Uterus (tissue), 4 donors: ENCODE results near the gene KLHL40. TPM values are rescaled to one million over a fixed set of nuclear protein-coding genes. Genes with fewer than 3 reads are reported as not detected.

Experiments
- DNase-seq, 2 donors: peaks; one replicate each; pipeline ENCODE4 v3.0.0-alpha.2; 2019 to 2020
- H3K27ac ChIP-seq, 2 donors: fragments of 200-600 bp; sonication (generic); 1 replicate in 1 of 2; 2 replicates in 1 of 2; pipeline ENCODE4 v1.5.1; 2016 to 2018
- H3K27me3 ChIP-seq, 2 donors: fragments of 200-600 bp; sonication (generic); one replicate each; pipeline ENCODE4 v1.5.1; 2018 to 2019; ENCODE audit warnings: control low read depth in 1 of 2
- H3K36me3 ChIP-seq, 2 donors: fragments of 200-600 bp; sonication (generic); one replicate each; pipeline ENCODE4 v1.5.1; 2019; ENCODE audit warnings: control low read depth in 1 of 2
- H3K4me1 ChIP-seq, 2 donors: fragments of 200-600 bp; sonication (generic); one replicate each; pipeline ENCODE4 v1.5.1; 2018 to 2019; ENCODE audit warnings: control low read depth in 1 of 2
- H3K4me3 ChIP-seq, 2 donors: fragments of 200-600 bp; sonication (generic); 1 replicate in 1 of 2; 2 replicates in 1 of 2; pipeline ENCODE4 v1.5.1; 2018 to 2019; ENCODE audit warnings: mild to moderate bottlenecking in 1 of 2
- H3K9me3 ChIP-seq, 2 donors: fragments of 200-600 bp; sonication (generic); one replicate each; pipeline ENCODE4 v1.5.1; 2019; ENCODE audit warnings: control low read depth in 1 of 2
- POLR2A ChIP-seq, 2 donors: fragments of 450-650 bp; IDR thresholded peaks; one replicate each; pipeline ENCODE4 v1.6.1; 2016; ENCODE audit warnings: antibody characterized with exemption in 2 of 2, mild to moderate bottlenecking in 1 of 2, moderate library complexity in 1 of 2
- intact Hi-C: fragments of 100-400 bp; cut with DNase I; formaldehyde crosslinking; loops from one replicate; pipeline ENCODE4 v1.15.1; 2023; ENCODE audit warnings: low total_unique reads
- total RNA-seq, 4 donors: library from RNA; depleted of rRNA in 3 of 4; stranded (reverse); fragments of >200 nt in 3 of 4; gene quantifications; one replicate each; pipeline versions ENCODE4 v1.1.0 to v1.2.4, GENCODE V29; 2014 to 2023
- TF ChIP-seq, protein P1 (sequence below), 4 experiments: fragments of 200-600 bp in 2 of 4; fragments of 450-650 bp in 2 of 4; sonication (generic) in 2 of 4; IDR thresholded peaks; one replicate each; pipeline ENCODE4 v1.5.1; 2016 to 2019; ENCODE audit warnings: antibody characterized with exemption in 4 of 4, mild to moderate bottlenecking in 2 of 4, moderate library complexity in 1 of 4
- donor health status: DM: yes; HTN: yes; CAD: no.

KLHL40 gene
- total RNA-seq, 4 donors from 2014 or later = not detected

DNA sequence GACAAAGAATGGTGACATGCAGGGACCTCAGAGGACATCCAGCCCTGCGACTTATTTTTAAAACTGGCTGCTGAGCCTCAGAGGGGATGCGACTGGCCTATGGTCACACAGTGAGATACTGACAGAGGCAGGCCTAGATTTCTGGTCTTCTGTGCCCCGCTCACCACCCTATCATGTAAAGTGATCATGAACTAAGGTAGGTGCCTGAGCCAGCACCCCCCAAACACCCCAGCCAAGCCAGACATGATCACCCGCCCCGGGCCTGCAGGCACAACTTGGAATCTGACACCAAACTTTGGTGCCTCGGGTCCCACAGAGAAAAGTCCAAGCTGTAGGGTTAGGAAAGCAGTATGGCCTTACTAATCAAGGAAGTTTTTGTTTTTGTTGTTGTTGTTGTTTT lies 51.2 kb downstream of the KLHL40 start:
- TF ChIP-seq, protein P1, sequence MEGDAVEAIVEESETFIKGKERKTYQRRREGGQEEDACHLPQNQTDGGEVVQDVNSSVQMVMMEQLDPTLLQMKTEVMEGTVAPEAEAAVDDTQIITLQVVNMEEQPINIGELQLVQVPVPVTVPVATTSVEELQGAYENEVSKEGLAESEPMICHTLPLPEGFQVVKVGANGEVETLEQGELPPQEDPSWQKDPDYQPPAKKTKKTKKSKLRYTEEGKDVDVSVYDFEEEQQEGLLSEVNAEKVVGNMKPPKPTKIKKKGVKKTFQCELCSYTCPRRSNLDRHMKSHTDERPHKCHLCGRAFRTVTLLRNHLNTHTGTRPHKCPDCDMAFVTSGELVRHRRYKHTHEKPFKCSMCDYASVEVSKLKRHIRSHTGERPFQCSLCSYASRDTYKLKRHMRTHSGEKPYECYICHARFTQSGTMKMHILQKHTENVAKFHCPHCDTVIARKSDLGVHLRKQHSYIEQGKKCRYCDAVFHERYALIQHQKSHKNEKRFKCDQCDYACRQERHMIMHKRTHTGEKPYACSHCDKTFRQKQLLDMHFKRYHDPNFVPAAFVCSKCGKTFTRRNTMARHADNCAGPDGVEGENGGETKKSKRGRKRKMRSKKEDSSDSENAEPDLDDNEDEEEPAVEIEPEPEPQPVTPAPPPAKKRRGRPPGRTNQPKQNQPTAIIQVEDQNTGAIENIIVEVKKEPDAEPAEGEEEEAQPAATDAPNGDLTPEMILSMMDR (IDR thresholded peaks at IDR 0.05) = no peak
- no peak for TF ChIP-seq POLR2A (IDR thresholded peaks at IDR 0.05)
- DNase-seq = no peak
- Histone ChIP-seq H3K4me1 (no peaks in the 10 kb centered on the region), H3K27ac (no peak overlapping the region), H3K9me3 (no peaks in the 10 kb centered on the region), H3K36me3 (no peaks in the 10 kb centered on the region), H3K4me3 (no peak overlapping the region), H3K27me3 (no peaks in the 10 kb centered on the region)
- intact Hi-C loops = no loop called here

DNA sequence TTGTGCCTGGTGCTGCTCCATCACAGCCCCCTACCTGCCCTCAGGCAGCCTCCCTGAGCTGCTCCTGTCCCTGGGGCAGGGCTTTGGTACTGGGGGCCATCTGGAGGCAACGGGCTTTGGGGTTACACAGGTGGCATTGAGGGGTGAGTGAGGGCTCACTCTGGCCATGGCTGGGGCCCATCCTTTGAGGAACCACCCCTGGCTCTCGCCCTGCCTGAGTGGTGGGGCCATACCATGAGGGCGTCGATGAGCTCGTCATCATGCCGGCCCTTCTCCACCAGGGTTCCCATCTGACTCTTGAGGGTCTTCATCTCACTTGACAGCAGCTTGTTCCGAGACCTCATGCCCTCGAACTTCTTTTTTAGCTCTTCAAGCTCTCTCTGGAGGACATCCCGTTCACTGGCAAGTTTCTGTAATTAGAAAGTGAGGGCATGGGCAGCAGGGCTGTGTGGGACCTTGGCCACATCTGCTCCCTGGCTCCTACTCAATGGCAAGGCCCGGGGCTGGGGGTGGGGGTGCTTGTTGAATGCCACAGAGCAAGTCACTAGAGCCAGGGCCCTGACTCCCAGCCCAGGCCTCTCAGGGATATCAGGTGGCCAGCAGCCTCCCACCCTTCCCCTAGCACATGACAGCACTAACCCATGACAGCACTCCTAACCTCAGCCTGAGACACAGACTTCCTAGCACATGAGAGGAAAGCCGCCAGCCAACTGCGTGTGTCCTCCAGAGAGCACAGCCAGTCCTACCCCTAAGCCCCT lies 54.2 kb downstream of the KLHL40 start:
- Histone ChIP-seq H3K27me3 (no peaks in the 10 kb centered on the region), H3K36me3 (no peaks in the 10 kb centered on the region), H3K4me3 (no peak overlapping the region), H3K9me3 (no peaks in the 10 kb centered on the region), H3K27ac (no peak overlapping the region), H3K4me1 (no peaks in the 10 kb centered on the region)
- intact Hi-C loops = no loop called here
- TF ChIP-seq, protein P1 (IDR thresholded peaks at IDR 0.05) = no peak
- no peak for TF ChIP-seq POLR2A (IDR thresholded peaks at IDR 0.05)
- no peak for DNase-seq

DNA sequence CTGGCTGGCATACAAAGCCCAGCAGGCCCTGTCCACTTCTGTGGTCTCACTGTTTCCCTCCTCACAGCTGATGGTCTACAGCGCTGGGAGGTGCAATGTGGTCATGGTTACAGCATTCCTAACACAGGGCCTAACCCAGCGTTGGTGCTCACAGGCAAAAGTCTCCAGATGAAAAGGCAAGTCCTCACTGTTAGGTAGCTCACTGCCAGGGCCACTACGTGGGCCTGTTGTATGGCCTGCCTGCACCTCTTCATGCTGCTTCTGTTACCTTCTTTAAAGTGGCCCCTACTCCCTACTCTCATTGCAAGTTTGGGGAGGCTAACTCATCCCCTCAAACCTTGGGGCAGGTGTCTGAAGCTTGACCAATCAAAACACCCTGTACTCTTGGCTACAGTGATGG lies 56.5 kb downstream of the KLHL40 start:
- H3K27ac ChIP-seq = no peak overlapping the region
- no peak for DNase-seq

More for the DNA sequence above, 56.5 kb downstream of the KLHL40 start:
- intact Hi-C loops = no loop called here
- Histone ChIP-seq H3K4me1 (peaks cover 0 to 10% of the 10 kb centered on the region in 2 donors), H3K27me3 (no peaks in the 10 kb centered on the region), H3K4me3 (no peak overlapping the region), H3K9me3 (no peaks in the 10 kb centered on the region), H3K36me3 (no peaks in the 10 kb centered on the region)
- TF ChIP-seq POLR2A (IDR thresholded peaks at IDR 0.05) = no peak
- TF ChIP-seq, protein P1 (IDR thresholded peaks at IDR 0.05) = no peak

Other genes starting within 250 kb of the KLHL40 start
- 1 to 10 TPM in 2 of 4 donors, under 1 TPM in 2; 0.26 to 1.5 (median 0.99) TPM for gene VIPR1, start 182.9 kb upstream of the KLHL40 start, total RNA-seq
- 10 to 100 TPM; 49.7 to 82.6 (median 66.0) TPM for gene SEC22C, start 103.6 kb upstream of the KLHL40 start, total RNA-seq
- 10 to 100 TPM in 3 of 4 donors, 1 to 10 TPM in 1; 7.4 to 20.0 (median 15.7) TPM for gene SS18L2, start 94.7 kb upstream of the KLHL40 start, total RNA-seq
- 100 to 1,000 TPM; 119 to 361 (median 164) TPM for gene NKTR, start 84.9 kb upstream of the KLHL40 start, total RNA-seq
- gene ZBTB47, start 31.8 kb upstream of the KLHL40 start, total RNA-seq = 10 to 100 TPM; 29.1 to 44.7 (median 32.1) TPM
- gene HHATL, start 17.3 kb downstream of the KLHL40 start, total RNA-seq = 1 to 10 TPM in 1 of 4 donors, under 1 TPM in 1, not detected in 2; 0.62 to 1.3 TPM
- 1 to 10 TPM in 2 of 4 donors, not detected in 2; 1.7 to 1.9 TPM for gene CCDC13, start 87.7 kb downstream of the KLHL40 start, total RNA-seq
- 100 to 1,000 TPM in 2 of 4 donors, 10 to 100 TPM in 2; 65.3 to 234 (median 103) TPM for gene HIGD1A, start 119.0 kb downstream of the KLHL40 start, total RNA-seq
- 1 to 10 TPM; 1.5 to 8.7 (median 4.7) TPM for gene ACKR2, start 123.9 kb downstream of the KLHL40 start, total RNA-seq
- not detected for gene CYP8B1, start 190.3 kb downstream of the KLHL40 start, total RNA-seq
- gene ZNF662, start 220.6 kb downstream of the KLHL40 start, total RNA-seq = 10 to 100 TPM in 3 of 4 donors, 1 to 10 TPM in 1; 7.2 to 25.5 (median 19.6) TPM